DMS79 (cell line): ENCODE results near the gene CENPP.
"Not testable (repeated sequence)": the region's sequence is repeated elsewhere in the genome, so short reads cannot be mapped to it uniquely, and the experiment has no call there.

ENCODE experiments used
- DNase-seq: peaks from one replicate; lab custom pipeline; 2025; lab: John Stamatoyannopoulos, UW

The CENPP gene

DNA sequence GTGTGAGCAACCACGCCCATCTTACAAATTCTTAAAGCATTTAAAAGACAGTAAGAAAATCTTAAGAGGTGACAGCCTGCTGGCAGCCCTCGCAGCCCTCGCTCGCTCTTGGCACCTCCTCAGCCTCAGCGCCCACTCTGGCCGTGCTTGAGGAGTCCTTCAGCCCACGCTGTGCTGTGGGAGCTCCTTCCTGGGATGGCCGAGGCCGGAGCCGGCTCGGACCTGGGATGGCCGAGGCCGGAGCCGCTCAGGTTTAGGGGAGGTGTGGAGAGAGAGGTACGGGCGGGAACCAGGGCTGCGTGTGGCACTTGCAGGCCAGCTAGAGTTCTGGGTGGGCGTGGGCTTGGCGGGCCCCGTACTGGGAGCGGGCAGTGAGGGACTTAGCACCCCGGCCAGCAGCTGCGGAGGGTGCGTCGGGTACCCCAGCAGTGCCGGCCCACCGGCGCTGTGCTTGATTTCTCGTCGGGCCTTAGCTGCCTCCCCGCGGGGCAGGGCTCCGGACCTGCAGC lies 219.3 kb downstream of the CENPP start:
- no peak for DNase-seq

DNA sequence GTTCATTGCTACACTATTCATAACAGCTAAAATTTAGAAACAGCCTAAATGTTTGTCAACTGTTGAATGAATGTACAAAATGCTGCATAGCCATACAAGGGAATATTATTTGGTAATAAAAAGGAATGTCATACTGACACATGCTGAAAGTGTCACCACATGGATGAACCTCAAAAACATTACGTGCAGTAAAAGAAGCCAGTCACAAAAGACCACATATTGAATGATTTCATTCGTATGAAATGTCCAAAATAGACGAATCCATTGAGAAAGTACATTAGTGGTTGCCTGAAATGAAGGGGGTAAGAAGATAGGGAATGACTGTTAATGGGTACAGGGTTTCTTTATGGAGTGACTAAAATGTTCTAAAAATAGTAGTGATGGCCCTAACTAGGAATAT lies 221.6 kb downstream of the CENPP start:
- DNase-seq, result no peak

DNA sequence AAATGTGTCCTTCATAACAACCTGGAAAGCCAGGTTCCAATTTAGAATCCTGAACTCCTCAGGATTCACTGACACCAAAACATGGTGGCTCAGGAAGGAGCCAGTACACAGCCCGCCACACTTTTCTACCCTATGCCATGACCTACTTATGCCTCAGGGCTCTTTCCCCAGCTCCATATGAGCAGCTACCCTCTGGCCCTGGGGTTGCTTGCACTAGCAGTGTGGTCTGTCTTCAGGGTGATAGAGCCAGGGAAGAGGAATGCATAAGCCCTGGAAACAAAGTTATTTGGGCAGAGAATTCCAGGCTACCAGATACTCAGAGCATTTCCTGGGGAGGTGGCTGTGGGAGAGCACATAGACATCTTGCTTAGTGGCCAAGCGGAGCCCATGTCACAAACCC lies 225.0 kb downstream of the CENPP start:
- no peak for DNase-seq

DNA sequence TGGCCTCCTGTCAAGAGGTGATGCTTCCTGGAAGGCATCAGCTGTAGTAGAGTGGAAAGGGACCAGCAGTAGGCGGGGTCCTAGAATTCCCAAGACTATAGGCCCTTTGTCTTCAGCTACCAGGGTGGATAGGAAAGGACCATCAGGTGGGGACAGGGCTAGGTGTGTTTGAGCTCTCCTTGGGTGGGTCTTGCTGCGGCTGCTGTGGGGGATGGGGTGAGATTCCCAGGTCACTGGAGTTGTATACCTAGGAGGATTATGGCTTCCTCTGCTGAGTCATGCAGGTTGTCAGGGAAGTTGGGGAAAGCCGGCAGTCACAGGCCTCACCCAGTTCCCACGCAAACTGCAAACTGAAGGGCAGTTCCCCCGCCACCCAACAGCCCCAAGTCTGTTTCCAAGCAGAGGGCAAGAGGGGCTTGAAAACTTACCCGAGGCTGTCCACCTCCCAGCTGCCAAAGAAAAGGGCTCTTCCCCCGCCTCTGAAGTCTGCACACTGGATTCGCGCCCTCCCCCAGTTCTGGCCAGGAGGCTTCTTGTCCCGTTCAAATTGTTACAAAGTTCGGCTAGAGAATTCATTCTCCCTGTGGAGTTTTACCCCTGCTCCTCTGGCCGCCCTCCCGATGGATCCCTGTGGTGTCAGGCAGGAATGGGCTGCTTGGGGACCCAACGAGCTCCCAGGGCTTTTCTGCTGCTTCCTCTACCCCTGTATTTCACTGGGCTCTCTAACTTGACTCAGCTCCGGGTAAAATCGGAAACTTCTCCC lies 233.0 kb downstream of the CENPP start:
- DNase-seq, result no peak

DNA sequence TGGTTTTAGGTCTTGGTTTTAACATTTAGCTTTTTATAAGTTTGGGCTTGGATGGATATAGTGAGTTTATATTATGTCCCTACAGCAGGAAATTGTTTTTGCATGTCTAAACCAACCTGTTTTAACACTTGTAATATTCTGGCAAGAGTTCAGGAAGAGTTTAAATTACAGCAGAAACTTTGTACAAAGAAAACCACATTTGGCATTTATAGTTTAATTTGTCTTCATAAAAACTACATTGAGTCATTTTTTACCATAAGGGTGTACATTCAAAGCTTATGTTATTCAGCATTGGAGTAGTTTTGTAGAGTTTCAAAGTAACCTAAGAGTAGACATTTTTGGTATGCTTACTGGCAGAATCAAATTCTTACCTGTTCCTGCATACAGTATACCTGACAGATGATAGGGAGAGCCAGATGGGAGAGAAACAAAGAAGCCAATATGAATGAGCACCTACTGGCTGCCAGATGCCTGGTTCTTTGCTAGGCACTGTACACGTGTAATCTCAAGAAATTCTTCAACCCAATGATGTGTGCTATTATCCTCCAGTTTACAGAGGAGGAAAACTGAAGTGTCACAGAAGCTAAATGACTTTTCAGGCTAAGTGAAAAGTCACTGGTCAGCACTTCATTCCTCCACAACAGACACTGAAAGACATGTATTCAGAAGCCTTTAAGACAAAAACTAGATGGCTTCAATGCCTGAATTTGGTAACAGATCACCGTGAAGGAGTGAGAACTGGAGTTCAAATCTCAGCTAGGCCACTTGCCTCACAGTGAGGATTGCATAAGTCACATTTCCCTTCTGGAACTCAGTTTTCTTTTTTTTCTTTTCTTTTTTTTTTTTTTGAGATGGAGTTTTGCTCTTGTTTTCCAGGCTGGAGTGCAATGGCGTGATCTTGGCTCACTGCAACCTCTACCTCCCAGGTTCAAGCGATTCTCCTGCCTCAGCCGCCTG lies 235.9 kb downstream of the CENPP start:
- DNase-seq, result no peak

- no peak for DNase-seq
Observed at GRCh38 chr9:92562461-92562967, 236.8 kb downstream of the CENPP start.

DNA sequence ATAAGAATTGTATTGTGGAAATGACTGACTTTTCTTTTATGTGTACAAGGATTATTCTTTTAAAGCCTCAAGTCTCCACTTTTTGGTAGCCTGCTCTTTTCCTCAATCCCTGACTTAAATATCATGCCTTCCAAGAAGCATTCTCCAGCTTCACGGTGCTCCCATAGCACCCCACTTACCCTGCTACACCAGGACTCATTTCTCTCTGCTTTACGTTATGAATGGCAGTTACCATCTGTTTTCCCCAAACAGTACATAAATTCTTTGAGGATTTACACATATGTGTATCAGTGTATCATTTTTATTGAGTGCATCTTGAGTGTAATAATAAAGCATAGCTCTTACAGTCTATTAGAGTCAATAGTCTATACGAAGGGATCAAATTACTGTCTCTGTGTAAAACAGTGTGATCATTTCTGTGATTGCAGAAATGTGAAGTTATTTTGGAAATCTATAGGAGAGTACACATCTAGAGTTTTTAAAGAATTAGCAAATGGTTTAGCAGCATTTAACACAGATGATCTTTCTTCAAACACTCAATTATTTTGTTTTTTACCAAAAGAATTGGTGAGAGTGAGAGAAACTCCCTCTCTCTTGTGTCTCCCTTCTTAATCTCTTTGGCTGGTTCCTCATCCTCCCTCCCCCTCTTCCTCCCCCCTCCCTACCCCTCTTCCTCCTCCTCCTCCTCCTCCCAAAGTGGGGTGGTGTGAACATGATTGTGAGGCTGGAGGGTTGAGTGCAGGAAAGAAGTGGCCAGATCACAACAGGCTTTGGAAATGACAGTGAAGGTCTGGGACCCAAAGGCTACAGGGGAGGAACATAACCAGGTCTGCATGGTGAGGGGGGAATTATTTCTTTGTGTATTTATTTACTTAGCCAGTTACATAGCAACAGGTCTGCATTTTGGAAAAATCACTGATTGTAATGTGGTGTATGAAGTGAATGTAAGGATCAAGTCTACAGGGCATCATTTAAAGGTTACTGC lies 237.7 kb downstream of the CENPP start:
- no peak for DNase-seq

GRCh38 chr9:92564504-92564903 lies 238.8 kb downstream of the CENPP start:
- no peak for DNase-seq

- no peak for DNase-seq
Observed at GRCh38 chr9:92564982-92565381, 239.2 kb downstream of the CENPP start.

GRCh38 chr9:92571871-92572270 lies 246.1 kb downstream of the CENPP start:
- not testable (repeated sequence) for DNase-seq

- not testable (repeated sequence) for DNase-seq
Observed at GRCh38 chr9:92573612-92574011, 247.9 kb downstream of the CENPP start.

DNA sequence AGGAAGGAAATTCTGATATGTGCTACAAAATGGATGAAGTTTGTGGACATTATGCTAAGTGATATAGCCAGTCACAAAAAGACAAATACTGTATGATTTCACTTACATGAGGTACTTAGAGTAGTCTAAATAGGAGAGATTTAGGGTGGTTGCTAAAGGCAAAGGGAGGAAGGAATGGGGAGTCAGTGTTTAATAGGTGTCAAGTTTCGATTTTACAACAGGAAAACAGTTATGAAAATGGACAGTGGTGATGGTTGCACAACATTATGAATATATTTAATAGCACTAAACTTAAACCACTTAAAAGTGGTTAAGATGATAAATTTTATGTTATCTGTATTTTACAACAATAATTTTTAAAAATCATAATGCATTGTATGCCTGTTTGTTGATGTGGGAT lies 250.4 kb downstream of the CENPP start:
- no peak for DNase-seq

DNA sequence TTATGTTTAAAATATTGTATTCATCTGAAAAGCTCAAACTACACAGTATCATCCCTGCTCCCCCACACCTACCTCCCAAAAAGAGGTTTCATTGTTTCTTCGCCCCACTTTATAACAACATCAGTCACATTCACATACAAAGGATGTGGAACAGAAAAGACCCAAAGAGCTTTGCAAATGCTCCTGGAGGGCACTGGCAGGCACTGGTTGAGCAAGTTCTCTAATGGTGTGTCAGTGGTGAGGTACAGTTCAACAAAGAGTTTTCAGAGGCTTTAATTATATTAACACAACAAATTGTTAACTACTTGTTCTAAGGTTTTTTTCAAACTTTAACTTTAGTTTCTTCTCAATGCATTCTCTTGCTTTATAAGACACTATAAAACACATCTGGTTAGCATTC lies 264.2 kb downstream of the CENPP start:
- no peak for DNase-seq

- DNase-seq, result no peak
Observed at GRCh38 chr9:92590377-92590776, 264.6 kb downstream of the CENPP start.

DNA sequence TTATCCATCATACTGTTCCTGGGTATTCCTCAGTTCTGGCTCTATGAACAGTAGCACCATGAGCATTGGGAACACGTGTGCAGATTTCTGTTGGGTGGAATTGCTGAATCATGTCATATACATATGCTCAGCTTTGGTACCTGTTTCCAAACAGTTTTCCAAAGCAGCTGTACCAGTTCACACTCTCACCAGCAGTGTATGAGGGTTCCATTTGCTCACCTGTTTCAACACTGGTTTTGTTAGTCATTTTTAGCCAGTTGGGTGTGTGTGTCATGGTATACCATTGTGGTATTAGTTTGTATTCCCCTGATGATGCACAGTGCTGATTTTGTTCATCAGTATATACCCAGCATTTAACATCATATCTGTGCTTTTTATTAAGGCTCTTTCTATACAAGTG lies 266.8 kb downstream of the CENPP start:
- no peak for DNase-seq

- no peak for DNase-seq
Observed at GRCh38 chr9:92592946-92593861, 267.5 kb downstream of the CENPP start.

DNA sequence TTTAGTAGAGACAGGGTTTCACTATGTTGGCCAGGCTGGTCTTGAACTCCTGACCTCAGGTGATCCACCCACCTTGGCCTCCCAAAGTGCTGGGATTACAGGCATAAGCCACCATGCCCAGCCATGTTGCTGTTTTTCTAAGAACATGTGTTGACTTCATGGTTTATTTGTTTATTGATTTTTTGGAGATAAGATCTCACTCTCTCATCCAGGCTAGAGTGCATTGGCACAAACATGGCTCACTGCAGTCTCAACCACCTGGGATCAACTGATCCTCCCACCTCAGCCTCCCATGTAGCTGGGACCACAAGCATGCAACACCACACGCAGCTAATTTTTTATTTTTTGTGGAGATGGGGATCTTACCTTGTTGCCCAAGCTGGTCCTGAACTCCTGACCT lies 269.3 kb downstream of the CENPP start:
- DNase-seq, result not testable (repeated sequence)

GRCh38 chr9:92595930-92596329 lies 270.2 kb downstream of the CENPP start:
- no peak for DNase-seq

DNA sequence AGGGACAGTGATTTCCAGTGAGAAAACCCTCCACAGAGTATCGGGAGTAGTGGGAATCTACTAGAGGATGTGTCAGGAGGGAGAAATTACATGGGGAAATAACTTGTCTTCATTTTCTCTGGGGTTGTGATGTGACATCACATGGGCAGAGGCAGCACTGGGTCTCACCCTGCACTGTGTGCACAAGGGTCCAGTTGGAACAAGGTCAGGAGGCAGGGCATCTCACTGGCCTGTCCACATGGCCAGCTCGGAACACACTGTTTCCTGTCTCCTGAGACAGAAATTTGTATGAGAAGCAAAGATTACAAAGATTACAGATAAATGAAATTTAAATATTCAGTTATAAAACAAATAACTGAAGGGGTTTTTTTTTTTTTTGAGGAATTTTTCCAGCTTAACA lies 272.6 kb downstream of the CENPP start:
- no peak for DNase-seq

GRCh38 chr9:92599938-92600461 lies 274.2 kb downstream of the CENPP start:
- DNase-seq, result no peak
